C1 segment of cervical spinal cord (tissue), 14 donors: ENCODE results near the gene TAOK2.
"Not testable (repeated sequence)": the region's sequence is repeated elsewhere in the genome, so short reads cannot be mapped to it uniquely, and the experiment has no call there.

ENCODE experiments used
- DNase-seq, 14 donors: peaks; one replicate each; lab custom pipeline; 2025; lab: John Stamatoyannopoulos, UW

Gene TAOK2

GRCh38 chr16:29973384-29974246 lies at the start of gene TAOK2:
Gene TAOK2, plus strand, starts transcription at chr16:29973868. Its CDS starts 3,905 bp downstream, at chr16:29977773.
- DNase-seq = peak; percentile 79 to 100 (median 99)

- DNase-seq = peak in 4 of 14 donors; percentile 13 to 26 (median 19)
Observed at GRCh38 chr16:29925105-29925756, 48.4 kb upstream of the TAOK2 start.

GRCh38 chr16:29925781-29926710 lies 47.6 kb upstream of the TAOK2 start, which contains the start of gene KCTD13:
Gene KCTD13, minus strand, starts transcription at chr16:29926226. Its CDS starts 193 bp downstream, at chr16:29926033.
- peak in 13 of 14 donors; percentile 78 to 96 (median 88) for DNase-seq

- DNase-seq = peak in 2 of 14 donors; percentile 49 to 54
Observed at GRCh38 chr16:29926711-29927052, 47.0 kb upstream of the TAOK2 start.

GRCh38 chr16:29927070-29927905 lies 46.4 kb upstream of the TAOK2 start:
- peak in 6 of 14 donors; percentile 10 to 47 (median 32) for DNase-seq

GRCh38 chr16:29931750-29932149 lies 41.9 kb upstream of the TAOK2 start:
- not testable (repeated sequence) for DNase-seq

GRCh38 chr16:29940656-29941055 lies 33.0 kb upstream of the TAOK2 start:
- peak in 1 of 14 donors; percentile 14 for DNase-seq

GRCh38 chr16:29943846-29944799 lies 29.5 kb upstream of the TAOK2 start:
- DNase-seq = no peak

GRCh38 chr16:29947897-29948296 lies 25.8 kb upstream of the TAOK2 start:
- DNase-seq = no peak

- no peak for DNase-seq
Observed at GRCh38 chr16:29950806-29951461, 22.7 kb upstream of the TAOK2 start.

GRCh38 chr16:29951625-29952365 lies 21.9 kb upstream of the TAOK2 start:
- DNase-seq = no peak

- DNase-seq = no peak
Observed at GRCh38 chr16:29958756-29959155, 14.9 kb upstream of the TAOK2 start.

- DNase-seq = no peak
Observed at GRCh38 chr16:29959293-29959692, 14.4 kb upstream of the TAOK2 start.

GRCh38 chr16:29959821-29960220 lies 13.8 kb upstream of the TAOK2 start:
- not testable (repeated sequence) for DNase-seq

- DNase-seq = no peak
Observed at GRCh38 chr16:29961127-29961478, 12.6 kb upstream of the TAOK2 start.

GRCh38 chr16:29961479-29962343 lies 12.0 kb upstream of the TAOK2 start, which contains the start of gene TMEM219:
Gene TMEM219, plus strand, starts transcription at chr16:29962079. Its CDS starts 1,065 bp downstream, at chr16:29963144.
- peak; percentile 19 to 94 (median 85) for DNase-seq

- DNase-seq = peak in 2 of 14 donors; percentile 33 to 40
Observed at GRCh38 chr16:29962344-29962994, 11.2 kb upstream of the TAOK2 start.
